Measurements from ENCODE around the gene GRHL1. TPM values are rescaled to one million over a fixed set of nuclear protein-coding genes. Genes with fewer than 3 reads are reported as not detected.
"Not testable (repeated sequence)": the region's sequence is repeated elsewhere in the genome, so short reads cannot be mapped to it uniquely, and the experiment has no call there.

GRHL1 gene
- total RNA-seq, 2 experiments from 2014 or later = 0.38 to 0.40 TPM

GRCh38 chr2:10003206-10004125, 52.0 kb downstream of the GRHL1 start:
- CTCF ChIA-PET = no interaction called here
- POLR2A ChIA-PET = no interaction called here

GRCh38 chr2:10004401-10004800, 52.9 kb downstream of the GRHL1 start:
- CTCF ChIA-PET = no interaction called here
- POLR2A ChIA-PET = no interaction called here

DNA sequence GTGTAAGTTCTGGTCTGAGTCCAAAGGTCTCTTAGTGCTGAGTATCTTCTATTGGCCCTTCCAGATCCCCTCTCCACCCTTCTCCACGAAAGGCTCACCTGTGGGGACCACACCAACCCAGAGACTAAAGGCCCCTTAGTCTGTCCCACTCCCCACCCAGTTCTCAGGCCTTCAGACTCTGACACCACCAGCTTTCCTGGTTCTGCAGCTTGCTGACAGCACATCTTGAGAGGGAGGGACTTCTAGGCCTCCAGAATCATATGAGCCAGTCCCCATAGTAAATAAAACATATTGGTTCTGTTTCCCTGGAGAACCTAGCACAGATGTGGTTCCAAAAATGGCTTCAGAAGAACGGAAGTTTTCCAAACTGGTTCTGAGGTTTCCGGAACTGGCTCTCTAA, 53.3 kb downstream of the GRHL1 start:
- POLR2A ChIA-PET = no interaction called here
- CTCF ChIA-PET = interaction anchor here (0.7 kb wide), 1 partner anchor 9 kb away, joined by 3 read pairs; no protein-coding TSS in a partner anchor

DNA sequence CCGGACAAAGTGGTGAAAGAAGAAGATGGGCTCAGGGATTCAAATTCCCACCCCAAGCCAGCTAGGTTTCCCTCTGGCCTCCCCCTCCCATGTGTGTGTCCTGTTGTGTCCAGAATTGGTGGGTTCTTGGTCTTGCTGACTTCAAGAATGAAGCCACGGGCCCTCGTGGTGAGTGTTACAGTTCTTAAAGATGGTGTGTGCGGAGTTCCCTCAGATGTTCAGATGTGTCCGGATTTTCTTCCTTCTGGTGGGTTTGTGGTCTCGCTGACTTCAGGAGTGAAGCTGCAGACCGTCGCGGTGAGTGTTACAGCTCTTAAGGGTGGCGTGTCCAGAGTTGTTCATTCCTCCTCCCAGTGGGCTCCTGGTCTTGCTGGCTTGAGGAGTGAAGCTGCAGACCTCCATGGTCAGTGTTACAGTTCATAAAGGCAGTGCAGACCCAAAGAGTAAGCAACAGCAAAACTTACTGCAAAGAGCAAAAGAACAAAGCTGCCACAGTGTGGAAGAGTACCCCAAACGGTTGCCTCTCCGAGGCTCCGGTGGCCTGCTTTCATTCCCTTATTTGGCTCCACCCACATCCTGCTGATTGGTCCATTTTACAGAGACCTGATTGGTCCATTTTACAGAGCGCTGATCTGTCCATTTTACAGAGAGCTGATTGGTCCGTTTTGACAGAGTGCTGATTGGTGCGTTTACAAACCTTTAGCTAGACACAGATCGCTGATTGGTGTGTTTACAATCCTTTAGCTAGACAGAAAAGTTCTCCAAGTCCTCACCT, 54.2 kb downstream of the GRHL1 start:
- CTCF ChIA-PET = interaction anchor here (0.7 kb wide), 1 partner anchor 10 kb away, joined by 3 read pairs; no protein-coding TSS in a partner anchor
- POLR2A ChIA-PET = no interaction called here

DNA sequence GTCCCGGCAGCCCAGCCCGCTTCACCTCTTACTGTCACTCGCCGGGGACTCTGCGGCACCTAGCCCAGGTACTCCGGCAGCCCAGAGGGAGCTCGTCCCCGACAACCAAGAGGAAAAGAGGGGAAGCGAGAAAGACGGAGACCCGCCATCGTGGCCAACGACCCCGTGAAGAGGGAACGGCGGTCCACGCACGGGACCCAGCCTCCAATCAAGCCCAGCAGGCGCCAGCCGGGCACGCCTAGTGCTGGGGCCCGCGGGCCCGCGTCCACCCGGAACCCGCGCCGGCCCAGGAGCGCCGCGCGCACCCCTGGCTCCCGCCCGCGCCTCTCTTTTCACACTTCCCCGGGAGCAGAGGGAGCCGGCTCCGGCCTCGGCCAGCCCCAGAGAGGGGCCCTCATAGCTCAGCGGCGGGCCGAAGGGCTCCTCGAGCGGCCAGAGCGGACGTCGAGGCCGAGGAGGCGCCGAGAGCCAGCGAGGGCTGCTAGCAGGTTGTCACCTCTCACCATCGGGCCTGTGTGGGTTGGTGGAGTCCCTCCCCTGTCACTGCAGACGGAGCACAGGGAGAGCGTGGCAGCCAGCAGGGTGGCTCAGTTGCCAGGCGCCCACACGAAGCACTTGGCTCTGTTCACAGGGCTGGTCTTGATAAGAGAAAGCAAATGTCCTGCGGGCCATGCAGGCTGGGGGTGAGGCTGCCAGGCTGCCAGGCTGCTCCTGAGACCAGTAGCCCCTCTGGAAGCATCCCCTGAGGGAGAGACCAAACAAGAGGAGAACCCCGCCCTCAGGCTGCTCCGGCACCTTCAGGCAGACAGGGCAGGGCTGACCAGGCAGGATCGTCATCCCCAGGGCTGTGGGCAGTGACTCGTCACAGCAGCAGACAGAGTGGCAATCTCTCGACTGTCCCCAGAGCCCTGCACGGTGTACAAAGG, 55.0 kb downstream of the GRHL1 start:
- POLR2A ChIA-PET = no interaction called here
- CTCF ChIA-PET = no interaction called here

- ChIA-PET POLR2A (no interaction called here), CTCF (no interaction called here)
Observed at GRCh38 chr2:10007435-10007834, 55.9 kb downstream of the GRHL1 start.

- ChIA-PET CTCF (interaction anchor here (2.1 kb wide), 1 partner anchor 24 kb away, joined by 4 read pairs; no protein-coding TSS in a partner anchor), POLR2A (no interaction called here)
Observed at GRCh38 chr2:10007921-10008808, 56.7 kb downstream of the GRHL1 start.

- CTCF ChIA-PET = interaction anchor here (2.1 kb wide), 1 partner anchor 25 kb away, joined by 4 read pairs; no protein-coding TSS in a partner anchor
- POLR2A ChIA-PET = no interaction called here
Observed at GRCh38 chr2:10008809-10009176, 57.3 kb downstream of the GRHL1 start.

GRCh38 chr2:10009271-10009810, 57.8 kb downstream of the GRHL1 start:
- ChIA-PET POLR2A (no interaction called here), CTCF (interaction anchor here (2.1 kb wide), 1 partner anchor 25 kb away, joined by 4 read pairs; no protein-coding TSS in a partner anchor)

DNA sequence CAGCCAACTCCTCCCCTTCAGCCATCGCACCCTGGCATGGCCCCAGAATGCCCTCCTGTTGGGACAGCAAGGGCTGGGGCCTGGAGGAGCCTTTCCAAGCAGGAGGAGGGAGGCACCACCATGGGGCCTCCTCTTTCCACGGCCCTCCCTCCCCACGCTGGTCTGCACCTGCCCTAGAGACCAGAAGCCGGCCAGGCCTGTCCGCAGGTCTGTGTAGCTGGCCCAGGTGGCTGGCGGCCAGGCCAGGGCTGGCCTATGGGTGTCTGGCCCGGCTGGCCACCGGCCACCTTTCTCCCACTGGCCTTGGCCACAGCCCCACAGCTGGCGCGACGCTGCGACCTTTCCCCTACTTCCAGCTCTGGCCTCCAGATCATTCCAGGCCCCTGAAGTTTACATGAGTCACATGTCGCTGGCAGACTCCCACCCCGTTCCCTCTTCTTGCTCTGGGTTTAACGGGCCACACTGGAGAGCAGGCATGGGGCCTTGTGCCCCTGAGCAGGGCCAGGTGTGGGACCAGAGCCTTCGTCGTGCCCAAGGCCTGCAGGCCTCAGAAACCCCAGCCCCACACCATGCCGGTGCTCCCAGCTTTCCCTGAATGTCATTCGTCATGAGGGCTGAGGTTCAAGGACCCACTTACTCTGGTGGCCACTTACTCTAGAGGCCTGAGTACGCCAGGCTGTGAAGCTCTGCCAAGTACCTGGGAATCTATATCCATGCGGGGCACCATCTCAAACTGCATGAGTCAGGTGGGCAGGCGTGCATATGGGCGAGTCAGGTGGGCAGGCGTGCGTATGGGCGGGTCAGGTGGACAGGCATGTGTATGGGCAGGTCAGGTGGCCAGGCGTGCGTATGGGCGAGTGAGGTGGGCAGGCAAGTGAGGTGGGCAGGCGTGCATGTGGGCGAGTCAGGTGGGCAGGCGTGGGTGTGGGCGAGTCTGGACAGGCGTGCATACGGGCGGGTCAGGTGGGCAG, 58.6 kb downstream of the GRHL1 start:
- CTCF ChIA-PET = interaction anchor here (2.1 kb wide), 1 partner anchor 26 kb away, joined by 4 read pairs; no protein-coding TSS in a partner anchor
- POLR2A ChIA-PET = no interaction called here

DNA sequence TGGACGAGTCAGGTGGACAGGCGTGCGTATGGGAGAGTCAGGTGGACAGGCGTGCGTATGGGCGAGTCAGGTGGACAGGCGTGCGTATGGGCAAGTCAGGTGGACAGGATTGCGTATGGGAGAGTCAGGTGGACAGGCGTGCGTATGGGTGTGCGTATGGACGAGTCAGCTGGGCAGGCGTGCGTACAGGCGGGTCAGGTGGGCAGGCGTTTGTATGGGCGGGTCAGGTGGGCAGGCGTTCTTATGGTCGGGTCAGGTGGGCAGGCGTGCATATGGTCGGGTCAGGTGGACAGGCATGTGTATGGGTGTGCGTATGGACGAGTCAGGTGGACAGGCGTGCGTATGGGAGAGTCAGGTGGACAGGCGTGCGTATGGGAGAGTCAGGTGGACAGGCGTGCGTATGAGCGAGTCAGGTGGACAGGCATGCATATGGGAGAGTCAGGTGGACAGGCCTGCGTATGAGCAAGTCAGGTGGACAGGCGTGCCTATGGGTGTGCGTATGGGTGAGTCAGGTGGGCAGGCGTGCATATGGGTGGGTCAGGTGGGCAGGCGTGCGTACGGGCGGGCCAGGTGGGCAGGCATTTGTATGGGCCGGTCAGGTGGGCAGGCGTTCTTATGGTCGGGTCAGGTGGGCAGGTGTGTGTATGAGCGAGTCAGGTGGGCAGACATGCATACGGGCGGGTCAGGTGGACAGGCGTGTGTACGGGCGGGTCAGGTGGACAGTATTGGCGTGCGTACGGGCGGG, 59.5 kb downstream of the GRHL1 start:
- CTCF ChIA-PET, POLR2A ChIA-PET: not testable (repeated sequence)

DNA sequence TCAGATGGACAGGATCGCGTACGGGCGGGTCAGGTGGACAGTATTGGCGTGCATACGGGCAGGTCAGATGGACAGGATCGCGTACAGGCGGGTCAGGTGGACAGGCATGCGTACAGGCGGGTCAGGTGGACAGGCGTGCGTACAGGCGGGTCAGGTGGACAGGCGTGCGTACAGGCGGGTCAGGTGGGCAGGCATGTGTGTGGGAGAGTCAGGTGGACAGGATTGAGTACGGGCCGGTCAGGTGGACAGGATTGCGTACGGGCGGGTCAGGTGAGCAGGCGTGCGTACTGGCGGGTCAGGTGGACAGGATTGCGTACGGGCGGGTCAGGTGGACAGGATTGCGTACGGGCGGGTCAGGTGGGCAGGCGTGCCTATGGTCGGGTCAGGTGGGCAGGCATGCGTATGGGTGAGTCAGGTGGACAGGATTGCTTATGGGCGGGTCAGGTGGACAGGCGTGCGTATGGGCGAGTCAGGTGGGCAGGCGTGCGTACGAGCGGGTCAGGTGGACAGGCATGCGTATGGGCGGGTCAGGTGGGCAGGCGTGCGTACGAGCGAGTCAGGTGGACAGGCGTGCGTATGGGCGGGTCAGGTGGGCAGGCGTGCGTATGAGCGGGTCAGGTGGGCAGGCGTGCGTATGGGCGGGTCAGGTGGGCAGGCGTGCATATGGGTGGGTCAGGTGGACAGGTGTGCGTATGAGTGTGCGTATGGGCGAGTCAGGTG, 60.3 kb downstream of the GRHL1 start:
- CTCF ChIA-PET, POLR2A ChIA-PET: not testable (repeated sequence)

- POLR2A ChIA-PET, CTCF ChIA-PET: not testable (repeated sequence)
Observed at GRCh38 chr2:10012366-10012962, 61.0 kb downstream of the GRHL1 start.

- ChIA-PET POLR2A (no interaction called here), CTCF (no interaction called here)
Observed at GRCh38 chr2:10012963-10013461, 61.5 kb downstream of the GRHL1 start.

DNA sequence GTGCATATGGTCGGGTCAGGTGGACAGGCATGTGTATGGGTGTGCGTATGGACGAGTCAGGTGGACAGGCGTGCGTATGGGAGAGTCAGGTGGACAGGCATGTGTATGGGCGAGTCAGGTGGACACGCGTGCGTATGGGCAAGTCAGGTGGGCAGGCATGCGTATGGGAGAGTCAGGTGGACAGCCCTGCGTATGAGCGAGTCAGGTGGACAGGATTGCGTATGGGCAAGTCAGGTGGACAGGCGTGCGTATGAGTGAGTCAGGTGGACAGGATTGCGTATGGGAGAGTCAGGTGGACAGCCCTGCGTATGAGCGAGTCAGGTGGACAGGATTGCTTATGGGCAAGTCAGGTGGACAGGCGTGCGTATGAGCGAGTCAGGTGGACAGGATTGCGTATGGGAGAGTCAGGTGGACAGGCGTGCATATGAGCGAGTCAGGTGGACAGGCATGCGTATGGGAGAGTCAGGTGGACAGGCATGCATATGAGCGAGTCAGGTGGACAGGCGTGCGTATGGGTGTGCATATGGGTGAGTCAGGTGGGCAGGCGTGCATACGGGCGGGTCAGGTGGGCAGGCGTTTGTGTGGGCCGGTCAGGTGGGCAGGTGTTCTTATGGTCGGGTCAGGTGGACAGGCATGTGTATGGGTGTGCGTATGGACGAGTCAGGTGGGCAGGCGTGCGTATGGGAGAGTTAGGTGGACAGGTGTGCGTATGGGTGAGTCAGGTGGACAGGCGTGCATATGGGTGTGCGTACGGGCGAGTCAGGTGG, 62.3 kb downstream of the GRHL1 start:
- CTCF ChIA-PET, POLR2A ChIA-PET: not testable (repeated sequence)

All from activated CD8-positive, alpha-beta memory T cell treated with anti-CD3 and anti-CD28 coated beads for 36 hours (primary cell).